HG03045 (cell line): Measurements from ENCODE around the gene RPS19.

Experiments
- ATAC-seq: cut with Tn5 transposase; IDR thresholded peaks from one replicate; pipeline ENCODE4 v1.9.1; 2021; ENCODE audit warnings: mild to moderate bottlenecking, moderate library complexity; ENCODE audit not compliant: unreplicated experiment

RPS19 gene

DNA sequence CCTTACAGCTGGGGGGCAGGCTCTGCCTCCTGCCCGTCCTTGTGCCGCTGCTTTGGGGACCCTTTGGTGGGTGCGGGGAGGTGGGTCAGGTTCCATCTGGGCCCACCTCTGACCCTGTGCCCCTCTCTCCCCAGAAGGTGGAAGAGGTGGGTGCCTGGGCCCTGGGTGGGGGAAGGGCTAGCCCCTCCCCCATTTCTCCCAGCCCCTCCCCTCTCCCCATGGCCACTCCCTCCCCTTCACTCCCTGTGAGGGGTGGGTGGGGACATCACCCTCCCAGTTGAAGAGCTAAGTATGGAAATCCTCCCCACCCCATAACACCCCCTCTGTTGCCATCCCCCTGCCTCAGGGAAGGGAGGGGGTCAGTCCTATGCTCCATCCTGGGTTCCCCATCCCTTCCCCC, 37.1 kb downstream of the RPS19 start:
- no peak for ATAC-seq

DNA sequence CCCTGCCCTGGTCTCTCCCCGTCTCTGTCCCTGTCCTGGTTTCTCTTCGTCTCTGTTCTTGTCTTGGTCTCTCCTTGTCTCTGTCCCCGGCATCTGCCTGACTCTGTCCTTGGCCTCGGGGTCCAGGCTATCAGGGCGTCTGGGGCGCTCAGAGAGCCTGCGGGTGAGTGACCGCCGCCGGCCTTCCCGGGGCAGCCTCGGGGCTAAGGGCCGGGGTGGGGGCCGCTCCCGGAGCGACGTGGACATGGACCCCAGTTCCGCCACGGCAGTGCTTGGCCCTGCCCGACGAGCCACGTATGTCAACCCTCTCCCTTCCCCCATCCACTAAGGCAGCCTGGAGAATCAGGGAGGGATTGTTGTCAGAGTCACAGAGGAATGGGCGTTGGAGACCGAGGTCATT, 37.8 kb downstream of the RPS19 start:
- no peak for ATAC-seq

DNA sequence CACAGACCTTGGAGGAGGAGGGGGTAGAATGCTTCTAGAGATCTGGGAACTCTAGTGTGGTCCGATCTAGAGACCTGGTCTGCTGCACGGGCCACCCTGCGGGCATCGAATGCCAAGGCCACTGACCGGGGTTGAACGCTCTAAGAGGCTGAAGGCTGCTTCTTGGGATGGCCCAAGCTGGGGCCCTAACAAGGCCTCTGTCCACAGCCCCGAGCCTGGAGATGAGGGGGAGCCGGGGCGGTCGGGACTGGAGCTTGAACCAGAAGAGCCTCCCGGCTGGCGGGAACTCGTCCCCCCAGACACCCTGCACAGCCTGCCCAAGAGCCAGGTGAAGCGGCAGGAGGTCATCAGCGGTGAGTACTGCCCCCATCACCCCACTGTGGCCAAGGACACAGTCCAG, 38.2 kb downstream of the RPS19 start:
- ATAC-seq, result no peak

DNA sequence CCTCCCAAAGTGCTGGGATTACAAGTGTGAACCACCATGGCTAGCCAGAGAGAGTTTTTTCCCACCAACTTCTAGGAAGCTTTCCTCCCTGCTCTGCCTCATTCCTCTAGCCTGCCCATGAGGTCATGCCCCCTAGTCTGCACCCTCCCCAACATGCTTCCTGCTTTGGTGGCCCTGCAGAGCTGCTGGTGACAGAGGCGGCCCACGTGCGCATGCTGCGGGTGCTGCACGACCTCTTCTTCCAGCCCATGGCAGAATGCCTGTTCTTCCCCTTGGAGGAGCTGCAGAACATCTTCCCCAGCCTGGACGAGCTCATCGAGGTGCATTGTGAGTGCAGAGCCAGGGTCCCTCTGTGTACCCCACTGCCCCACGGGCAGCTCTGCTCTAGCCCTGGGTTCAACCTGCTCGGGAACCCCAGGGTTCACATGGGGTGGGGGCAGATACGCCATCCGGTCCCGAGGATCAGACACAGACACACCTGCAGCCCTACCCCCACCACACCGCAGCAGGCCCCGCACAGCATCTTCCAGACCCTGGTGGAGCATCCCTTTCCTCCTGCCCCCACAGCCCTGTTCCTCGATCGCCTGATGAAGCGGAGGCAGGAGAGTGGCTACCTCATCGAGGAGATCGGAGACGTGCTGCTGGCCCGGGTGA, 41.8 kb downstream of the RPS19 start:
- ATAC-seq, result no peak

DNA sequence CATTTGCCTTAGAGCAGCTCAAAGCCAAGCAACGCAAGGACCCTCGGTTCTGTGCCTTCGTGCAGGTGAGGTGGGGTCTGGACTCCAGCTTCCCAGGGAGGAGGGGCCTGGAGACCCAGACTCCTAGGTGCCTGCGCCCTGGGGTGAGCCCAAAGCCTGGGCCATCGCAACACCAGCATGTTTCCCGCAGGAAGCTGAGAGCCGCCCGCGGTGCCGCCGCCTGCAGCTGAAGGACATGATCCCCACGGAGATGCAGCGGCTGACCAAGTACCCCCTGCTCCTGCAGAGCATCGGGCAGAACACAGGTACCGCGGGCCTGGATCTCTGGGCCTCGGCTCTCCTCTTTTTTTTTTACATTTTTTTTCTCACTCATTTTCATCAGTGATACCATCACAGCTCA, 42.5 kb downstream of the RPS19 start:
- no peak for ATAC-seq

DNA sequence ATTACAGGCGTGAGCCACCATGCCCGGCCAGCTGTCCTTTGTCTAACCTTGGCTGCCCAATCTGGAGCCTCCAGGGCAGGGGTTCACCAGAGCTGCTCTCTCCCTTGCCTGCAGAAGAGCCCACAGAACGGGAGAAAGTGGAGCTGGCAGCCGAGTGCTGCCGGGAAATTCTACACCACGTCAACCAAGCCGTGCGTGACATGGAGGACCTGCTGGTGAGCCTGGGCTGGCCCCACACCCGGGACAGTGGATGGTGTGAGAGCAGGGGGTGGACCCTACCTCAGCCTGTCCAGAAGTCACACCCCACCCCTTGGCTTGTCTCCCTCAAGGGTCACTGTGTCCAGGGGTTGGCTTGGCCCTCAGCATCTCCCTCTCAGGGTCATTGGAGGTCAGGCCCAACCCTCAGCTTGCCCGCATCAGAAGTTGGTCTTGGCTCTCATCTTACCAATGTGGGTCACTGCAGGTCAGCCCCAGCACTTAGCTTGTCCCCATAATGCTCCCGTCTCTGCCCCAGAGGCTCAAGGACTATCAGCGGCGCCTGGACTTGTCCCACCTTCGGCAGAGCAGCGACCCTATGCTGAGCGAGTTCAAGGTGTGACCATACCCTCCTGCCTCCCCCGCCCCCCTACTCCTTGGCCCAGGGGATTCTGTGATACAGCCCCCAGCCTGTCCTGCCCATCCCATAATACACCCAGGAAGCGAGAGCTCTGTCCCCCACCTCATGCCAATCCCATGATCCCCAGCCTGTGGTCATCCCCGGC, 43.3 kb downstream of the RPS19 start:
- no peak for ATAC-seq

DNA sequence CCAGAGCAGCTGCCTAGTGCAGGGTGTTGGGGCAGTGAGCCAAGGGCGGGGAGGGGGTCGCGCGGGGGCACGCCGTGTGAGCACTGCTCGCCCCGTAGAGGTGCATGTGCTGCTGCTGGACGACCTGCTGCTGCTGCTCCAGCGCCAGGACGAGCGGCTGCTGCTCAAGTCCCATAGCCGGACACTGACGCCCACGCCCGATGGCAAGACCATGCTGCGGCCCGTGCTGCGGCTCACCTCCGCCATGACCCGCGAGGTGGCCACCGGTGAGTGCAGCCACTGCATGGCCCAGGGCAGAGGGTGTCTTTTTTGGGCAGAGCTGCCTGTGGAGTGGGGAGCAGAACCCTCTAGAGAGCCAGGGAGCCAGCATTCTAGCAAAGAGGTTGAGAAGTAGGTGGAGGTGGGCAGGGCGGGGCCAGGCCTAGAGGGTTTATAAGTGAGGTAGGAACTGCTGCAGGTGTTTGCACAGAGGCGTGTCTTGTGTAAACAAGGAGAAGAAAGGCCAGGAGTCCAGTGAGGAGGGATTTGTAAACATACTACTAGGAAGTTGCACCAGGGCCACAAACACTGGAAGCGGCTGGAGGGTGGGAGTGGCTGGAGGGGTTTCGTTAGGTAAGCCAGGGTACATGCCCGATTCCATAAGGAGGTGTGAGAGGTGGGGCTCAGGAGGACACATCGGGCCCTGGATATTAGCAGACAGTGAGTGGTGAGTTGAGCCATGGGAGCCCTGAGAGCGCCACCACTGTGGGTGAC, 44.2 kb downstream of the RPS19 start:
- no peak for ATAC-seq

DNA sequence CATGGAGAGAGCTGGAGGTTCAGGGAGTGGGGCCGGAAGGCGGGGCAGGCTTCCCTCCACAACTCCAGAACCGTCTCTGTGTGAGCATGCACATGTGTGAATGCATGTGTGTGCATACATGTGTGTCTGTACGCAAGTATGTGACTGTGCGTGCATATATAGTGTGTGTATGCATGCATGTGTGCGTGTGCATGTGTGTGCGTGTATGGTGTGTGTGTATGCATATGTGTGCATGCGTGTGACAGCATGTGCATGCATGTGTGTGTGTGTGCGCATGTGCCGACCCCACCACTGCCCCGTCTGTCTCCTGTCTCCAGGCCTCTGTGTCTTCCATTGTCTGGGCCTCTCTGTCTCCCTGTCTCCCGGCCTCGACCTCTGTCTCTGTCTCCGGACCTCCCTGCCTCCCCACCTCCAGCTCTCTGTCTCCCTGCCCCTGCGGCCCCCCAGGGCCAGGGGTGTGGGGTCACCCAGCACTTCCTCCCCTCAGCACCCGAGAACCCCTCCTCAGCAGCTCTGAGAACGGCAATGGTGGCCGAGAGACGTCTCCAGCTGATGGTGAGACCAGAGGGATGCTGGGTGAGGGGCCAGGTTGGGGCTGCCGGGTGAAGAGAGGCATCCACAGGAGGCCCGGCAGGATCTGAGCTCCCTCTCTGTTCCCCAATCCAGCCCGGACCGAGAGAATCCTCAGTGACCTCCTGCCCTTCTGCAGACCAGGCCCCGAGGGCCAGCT, 45.4 kb downstream of the RPS19 start:
- no peak for ATAC-seq

DNA sequence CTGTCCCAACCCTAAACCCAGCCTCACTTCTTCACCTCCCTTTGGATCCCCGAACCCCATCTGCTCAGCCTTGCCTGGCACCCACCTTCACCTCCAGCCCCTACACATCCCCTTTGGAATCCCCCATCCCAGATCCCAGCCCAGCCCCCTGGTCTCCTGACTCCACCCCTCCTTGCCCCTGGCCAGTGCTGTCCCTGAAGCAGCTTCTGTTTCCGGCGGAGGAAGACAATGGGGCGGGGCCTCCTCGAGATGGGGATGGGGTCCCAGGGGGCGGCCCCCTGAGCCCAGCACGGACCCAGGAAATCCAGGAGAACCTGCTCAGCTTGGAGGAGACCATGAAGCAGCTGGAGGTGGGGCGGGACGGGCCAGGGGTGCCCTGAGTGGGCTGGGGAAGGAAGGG, 46.2 kb downstream of the RPS19 start:
- no peak for ATAC-seq

DNA sequence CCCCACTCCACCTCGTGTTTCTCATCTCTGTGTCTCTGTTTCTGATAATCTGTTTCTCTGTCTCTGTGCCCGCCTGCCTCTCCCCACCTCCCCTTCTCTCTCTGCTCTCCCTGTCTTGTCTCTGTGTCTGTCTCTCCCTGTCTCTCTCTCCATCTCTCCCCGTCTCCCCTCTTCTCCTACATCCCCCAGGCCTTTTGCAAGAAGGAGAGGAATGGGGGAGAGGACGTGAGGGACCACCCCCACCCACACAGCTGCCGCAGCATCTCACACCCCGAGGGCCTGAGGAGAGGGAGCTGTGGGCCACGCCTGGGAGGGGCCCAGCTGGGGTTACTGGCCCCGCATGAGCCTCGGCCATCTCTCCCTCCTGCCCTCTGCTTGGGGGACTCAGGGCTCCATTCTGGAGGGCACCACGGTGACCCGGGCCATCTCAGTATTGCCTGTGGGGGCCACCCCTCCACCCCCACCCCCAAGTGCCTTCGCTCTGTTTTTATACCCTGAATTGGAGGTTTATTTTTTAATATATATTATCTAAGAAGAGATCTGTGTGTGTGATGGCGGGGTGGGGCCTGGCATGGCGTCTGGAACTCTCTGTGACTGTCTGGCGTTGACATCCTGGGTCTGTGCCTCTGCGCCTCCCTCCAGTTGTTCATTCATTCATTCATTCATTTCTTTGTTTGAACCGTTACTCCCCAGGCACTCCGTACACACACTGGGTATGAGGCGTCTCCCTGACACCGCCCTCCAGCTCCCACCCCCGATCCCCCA, 47.0 kb downstream of the RPS19 start:
- no peak for ATAC-seq

DNA sequence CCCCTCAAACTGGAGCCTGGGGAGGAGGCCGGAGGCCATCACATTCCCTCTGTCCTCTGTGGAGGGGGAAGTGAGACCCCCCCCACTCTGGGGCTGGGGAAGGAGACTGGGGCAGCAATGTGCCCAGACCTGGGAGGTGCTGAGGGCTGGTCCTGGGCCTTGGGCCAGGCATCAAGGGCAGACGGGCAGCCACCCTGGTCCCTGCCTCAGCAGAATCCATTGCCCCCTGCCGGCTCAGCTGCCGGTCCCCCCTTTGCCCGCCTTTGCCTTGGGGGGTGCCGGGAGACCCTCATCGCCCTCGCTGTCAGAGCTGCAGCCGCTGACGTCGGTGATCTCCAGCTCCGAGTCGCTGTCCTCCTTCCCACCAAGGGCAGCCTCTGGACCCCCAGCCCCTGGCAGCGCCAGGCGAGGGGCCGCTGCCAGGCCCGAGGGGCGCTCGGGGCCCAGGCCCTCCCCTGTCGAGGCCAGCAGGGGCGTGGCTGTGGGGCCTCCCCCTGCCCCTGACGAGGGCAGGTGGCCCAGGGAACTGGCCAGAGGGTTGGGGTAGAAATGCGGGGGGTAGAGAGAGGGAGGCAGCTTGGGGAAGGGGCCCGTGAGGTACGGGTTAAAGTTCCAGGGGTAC, 48.0 kb downstream of the RPS19 start:
- ATAC-seq, result no peak

DNA sequence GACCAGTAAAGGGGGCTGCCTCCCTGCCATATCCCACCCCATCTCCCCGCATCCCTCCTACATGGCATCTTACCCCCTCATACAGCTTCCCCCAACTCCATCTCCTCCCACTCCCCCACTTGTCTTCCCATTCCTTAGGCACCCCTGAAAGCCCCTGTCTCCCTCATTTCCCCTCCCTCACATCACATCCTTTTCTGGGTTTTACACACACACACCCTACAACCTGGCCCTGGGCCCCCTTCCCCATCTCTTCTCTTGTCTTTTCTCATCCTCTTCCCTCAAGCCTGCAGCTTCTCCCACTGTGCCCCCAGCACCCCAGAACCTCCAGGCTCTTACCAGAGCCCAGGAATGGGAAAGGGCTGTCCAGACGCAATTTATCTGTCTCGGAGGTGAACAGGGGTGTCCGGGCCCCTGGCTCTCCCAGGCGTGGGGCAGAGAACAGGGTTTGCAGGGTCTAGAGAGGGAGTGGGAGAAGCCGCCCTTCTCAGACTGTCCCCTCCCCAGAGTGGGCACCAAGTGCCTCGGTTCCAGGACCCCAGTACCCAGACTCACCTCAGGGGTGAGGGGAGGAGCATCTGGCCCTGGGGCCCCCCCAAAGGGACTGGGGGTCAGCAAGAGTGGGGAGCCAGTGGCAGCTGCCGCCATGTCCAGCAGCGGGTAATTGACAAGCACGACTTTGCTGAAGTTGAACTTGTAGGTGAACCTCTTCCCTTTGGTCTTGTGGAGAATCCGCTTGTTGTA, 48.8 kb downstream of the RPS19 start:
- no peak for ATAC-seq

DNA sequence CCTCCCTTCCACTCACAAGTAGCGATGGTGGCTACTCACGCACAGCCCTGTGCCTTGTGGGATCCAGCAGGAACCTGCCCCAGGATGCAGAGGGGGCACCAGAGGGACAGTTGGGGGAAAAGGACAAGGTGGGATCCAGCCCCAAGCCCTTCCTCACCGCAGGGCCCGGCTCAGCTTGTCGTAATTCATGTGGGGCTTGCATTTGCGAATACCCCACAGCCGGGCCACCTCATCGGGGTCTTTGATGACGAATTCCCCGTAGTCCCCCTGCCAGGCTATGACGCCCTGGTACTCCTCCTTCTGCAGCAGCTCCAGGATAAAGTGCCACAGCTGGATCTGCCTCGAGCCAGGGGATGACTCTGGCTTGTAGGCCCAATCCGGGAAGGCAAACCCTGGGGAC, 49.7 kb downstream of the RPS19 start:
- ATAC-seq, result no peak

DNA sequence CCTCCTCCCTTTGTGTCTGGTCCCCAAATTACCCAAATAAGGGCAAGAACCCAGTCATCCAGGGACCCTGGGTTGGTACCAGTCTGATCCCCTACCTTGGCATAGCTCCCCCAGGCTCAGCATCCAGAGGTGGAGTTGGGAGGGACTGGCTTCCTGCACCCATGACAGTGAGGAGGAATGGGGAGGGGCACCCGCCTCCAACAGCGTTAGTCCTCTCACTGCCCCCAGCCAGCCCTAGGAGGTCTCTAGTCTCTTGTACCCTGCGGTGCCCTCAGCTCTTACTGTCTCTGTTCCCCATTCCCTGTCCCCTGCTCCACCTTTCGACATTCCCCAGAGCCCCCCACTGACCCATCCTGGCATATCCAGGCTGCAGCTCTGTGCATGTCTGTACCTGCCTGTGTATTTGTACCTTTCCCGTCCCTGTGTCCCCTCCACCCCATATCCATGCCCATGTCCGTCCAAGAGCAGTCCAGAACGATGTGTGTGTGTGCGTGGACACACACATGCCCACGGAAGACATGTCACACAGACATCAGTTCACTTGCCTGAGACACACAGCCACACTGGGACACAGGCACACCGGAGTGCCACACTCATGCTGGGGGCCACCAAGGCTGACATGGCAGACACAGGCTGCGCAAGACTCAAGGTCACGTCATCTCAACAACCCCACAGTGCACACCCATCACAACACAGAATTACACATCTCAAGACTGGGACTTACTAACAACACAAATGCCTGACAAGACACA, 50.4 kb downstream of the RPS19 start:
- no peak for ATAC-seq

DNA sequence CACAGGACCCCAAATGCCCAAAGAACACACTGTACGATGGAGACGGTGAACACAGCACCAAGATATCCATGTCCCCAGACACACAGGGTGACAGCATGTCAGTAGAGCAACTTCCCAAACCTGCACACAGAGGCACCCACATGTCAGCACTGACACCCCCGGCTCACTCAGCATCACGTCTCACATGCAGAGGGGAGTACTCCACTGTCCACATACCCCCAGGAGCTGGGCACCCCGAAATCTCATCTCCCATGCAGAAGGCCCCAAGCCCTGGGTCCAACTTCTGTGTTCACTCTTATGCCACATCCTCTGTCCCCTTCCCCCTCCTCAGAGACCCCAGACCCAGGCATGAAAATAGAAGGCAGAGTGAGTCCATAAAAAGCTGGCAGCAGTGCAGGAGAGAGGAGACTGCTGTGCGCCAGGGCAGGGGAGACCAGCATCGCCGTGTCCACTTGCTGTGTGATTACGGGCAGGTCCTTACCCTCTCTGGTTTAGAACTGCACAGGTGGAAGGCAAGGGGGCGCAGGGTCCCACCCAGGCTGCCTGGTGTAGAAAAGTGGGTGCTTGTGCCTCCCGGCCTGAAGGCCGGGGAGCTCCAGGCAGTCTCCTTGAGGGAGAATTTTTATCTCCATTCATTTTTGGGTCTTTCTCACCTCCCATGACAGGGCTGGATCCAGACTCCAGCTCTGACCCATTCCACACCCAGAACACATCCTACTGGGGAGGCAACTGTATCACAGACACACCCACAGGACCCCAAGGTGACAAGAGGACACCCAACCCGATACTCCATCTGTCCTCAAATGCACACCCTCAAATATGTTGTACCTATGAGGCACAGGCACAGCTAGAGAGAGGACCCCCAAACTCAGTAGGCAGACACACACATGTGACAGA, 51.2 kb downstream of the RPS19 start:
- no peak for ATAC-seq

DNA sequence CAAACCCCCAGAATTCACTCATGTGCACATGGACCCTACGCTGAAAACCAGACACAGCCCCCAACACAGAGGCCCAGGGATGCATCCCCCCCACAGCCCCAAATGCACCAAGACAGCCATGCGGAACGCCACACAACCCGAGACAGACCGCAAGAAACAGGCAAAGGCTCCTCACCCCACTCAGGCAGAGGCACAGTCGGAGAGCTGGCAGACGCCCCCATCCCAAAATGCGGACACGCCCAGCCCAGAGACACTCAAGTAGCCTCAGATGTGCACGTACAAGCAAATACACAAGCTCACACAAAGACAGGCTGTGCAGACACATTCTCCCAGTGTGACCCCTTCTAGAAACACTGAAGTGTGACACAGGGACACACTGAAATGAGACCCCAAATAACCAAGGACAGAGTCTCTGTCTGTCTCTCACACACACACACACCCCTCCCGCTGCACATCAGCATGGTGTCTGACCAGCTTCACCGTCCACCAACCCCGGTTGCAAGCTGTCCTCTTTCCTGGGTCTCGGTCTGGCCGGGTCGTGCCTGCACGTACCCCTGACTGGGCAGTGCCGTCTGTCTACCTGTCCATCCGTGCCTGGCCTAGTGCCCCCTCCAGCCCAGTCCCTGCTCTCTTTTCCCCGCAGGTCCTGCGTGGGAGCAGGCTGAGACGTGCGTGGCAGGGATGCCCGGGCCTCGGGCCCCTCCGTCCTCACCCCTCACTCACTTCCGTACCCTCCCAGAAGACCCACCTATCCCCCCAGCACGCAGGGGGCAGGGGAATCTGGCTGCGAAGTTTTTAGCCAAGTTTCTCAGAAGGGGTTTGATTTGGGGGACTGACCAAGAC, 52.1 kb downstream of the RPS19 start:
- no peak for ATAC-seq
